GM19463 (cell line): ENCODE data around the gene TTC38.

ENCODE experiments used
- ATAC-seq: cut with Tn5 transposase; IDR thresholded peaks from one replicate; pipeline ENCODE4 v1.9.1; 2021; ENCODE audit warnings: mild to moderate bottlenecking, moderate library complexity; ENCODE audit not compliant: unreplicated experiment

TTC38 gene

DNA sequence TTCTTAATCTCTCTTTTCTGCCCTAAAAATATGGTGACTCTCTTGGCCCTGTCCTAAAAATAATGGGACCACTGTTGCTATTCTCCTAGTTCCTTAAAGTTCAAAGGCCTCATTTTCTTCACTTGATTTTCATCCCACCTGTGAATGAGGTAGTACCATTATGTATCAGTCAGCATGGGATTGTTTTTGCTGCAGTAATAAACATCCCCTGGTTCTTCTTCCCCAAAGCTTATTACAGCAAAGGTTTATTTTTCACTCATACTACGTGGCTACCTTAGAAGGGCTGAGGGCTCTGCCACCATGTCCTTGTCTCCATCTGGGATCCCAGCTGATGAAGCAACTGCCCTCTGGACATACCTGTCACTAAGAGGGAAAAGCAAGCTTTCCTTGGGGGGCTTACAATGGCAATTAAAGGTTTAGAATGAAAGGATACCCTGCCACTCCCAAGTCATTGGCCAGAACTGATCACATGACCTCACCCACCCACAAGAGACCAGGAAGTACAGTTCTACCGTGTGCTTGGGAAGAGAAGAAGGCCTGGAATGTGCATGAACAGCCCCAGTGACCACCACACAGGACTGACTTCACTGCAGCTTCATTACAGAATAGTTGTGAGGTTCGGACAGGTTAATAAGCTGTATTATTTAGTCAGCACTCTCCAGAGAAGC is 7.8 kb downstream of the TTC38 start:
- ATAC-seq, result no peak

DNA sequence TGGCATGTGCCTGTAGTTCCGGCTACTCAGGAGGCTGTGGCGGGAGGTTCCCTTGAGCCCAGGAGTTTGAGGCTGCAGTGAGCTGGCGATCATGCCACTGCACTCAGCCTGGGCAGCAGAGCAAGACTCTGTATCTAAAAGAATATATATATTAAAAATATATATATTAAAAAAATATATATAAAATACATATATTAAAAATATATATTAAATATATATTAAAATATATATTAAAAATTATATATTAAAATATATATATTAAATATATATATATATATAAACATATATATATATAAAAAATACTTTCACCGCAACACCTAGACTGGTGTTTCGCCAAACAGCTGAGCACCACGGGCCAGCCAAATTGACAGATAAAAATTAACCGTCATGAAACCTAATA is 8.8 kb downstream of the TTC38 start:
- no peak for ATAC-seq

DNA sequence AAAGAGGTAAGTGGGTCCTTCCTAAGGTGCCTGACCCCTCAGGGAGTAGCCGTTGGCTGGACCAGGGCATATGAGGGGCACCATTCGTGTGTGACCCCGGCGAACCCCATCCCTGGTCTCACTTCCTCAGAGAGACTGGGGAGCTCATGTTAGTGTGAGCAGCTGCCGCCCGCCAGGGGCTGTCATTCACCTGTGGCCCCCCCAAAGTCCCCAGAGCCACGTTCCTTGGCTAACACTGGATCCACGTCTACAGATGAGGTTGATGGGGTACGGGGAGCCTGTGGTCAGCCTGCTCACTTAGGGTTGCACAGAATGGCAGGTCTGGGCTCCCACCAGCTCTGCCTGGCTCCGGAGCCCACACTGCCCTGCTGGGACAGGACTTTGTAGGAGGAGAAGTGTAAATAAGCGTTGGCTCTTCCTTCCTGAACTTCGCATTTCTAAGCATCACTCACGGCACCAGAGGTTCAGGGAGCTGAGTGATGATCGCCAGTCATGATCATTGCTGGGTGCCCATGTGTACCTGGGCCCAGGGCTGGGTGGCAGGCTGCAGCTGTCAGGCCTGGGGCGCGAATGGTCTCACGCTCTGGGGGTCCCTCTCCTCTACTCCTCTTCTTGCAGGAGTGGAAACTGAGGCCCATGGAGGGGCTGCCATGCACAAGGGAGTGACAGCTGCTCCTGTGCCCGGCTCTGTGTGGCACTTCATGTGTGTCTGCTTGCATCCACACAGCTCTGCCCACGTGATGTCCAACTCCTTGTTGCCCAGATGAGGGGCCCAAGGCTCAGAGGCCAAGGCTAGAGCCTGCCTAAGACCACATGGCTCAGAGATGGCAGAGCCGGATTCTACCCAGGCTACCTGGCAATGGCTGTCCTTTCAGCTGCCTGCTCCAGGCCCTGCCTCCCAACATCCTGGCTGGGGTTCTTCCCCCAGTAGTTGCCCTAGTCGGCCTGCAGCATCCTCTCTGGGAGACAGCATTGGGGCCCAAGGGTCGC is 11.1 kb downstream of the TTC38 start:
- no peak for ATAC-seq

DNA sequence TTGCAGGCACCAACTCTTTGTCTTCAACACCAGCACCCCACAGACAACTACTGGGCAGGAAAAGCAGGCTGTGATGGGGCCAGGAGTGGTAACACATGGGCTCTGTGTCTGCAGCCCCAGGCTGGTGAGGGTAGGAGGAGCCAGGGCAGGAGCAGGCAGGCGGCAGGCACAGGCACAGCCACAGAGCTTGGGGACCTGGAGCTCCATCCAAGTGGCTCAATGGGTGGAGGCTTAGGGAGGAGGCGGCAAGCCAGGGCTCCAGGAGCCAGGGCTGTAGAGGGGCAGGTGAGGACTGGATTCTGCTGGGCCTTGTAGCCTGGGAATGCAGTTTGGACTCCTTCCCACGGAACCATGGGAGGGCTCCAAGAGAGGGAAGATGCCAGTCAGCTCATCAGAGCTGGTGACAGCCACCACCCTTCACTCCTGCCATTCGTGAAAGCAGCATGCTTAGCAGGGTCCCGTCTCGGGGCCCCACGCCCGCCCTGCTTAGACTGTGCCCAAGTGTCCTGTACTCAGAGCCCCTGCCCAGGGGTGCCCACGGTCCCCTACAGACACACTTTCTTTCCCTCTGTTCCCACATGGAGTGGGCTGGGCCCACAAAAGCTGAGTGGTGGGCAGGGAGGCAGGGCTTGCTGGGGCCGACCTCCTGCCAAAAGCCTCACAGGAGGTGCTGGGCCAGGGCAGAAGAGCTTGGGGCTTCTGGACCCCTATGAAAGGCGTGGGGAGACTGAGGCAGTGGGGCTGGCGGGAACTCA is 12.4 kb downstream of the TTC38 start:
- no peak for ATAC-seq

DNA sequence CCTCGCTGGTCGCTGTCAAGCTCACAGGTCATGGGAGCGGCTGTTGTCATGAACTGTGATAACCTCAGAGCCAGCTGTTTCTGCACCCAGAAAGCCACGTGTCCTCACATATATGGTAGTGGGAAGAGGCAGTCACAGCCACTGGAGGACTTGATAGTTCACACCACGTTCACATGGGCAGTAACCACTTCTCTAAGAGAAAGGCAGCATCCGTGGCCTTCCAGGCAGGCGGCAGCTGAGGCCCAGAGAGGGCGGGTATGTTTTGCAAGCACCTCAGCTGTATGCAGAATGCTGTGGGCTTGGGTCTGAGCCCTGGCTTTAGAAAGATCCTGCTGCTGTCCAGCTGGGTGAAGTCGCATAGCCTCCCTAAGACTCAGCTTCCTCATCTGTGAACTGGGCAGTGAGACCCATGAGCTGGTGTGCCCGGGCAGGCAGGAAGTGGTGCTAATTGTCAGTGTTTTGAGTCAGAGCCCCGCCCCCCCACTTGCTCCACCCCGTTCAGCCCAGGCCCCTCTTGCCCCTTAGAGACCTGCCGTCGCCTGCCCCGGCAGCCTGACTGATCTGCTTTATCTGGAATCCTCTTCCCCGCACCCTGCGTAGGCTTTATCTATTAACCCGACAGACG is 13.3 kb downstream of the TTC38 start:
- no peak for ATAC-seq

DNA sequence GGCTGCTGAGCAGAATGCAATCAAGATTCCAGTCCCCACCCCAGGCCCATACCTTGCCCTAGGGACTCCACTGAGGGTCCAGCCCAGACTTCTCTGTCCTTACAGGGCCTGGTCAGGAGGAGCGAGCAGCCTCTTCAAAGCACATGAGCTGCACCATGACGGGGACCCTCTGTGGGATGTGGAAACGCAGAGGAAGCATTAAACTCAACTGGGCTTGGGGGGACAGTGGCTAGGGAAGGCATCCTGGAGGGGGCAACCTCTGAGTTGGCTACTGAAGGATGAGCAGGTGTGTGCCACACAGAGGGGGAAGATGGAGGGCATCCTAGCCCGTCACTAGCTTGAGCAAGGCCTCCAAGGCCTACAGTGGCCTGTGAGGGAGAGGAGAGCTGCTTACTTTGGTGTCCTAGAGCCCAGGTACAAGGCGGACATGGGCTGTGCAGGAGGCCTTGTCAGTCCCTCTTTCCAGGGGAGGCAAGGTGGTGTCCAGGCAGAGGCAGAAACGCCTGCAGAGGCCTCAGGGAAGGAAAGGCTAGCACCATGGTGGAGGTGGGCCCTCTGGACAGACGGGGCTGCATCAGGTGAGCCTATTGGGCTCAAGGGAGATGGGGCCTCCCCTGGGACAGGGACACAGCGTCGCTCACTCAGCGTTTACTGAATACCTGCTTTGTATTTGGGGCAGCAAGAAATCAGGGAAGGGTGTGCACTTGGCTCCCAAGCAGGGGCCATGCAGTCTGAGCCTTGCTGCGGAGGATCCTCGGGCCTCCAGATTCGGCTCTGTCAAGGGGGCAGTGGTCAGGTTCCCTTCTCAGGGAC is 14.3 kb downstream of the TTC38 start:
- ATAC-seq, result no peak

DNA sequence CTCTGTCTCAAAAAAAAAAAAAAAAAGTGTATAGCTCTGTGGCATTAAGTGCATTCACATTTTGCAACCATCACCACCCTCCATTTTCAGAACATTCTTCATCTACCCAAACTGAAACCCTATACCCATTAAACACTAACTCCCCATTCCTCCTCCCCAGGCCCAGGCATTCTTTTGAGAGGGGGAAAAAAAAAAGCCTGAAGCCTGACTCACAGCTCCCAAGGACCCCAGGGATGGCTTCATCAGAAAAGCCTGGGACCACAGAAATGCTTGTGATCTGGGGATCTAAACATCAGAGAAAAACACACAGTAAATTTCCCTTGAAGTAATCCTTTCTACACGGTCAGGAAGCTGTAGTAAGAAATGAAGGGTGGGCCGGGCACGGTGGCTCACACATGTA is 18.2 kb downstream of the TTC38 start:
- ATAC-seq, result no peak

DNA sequence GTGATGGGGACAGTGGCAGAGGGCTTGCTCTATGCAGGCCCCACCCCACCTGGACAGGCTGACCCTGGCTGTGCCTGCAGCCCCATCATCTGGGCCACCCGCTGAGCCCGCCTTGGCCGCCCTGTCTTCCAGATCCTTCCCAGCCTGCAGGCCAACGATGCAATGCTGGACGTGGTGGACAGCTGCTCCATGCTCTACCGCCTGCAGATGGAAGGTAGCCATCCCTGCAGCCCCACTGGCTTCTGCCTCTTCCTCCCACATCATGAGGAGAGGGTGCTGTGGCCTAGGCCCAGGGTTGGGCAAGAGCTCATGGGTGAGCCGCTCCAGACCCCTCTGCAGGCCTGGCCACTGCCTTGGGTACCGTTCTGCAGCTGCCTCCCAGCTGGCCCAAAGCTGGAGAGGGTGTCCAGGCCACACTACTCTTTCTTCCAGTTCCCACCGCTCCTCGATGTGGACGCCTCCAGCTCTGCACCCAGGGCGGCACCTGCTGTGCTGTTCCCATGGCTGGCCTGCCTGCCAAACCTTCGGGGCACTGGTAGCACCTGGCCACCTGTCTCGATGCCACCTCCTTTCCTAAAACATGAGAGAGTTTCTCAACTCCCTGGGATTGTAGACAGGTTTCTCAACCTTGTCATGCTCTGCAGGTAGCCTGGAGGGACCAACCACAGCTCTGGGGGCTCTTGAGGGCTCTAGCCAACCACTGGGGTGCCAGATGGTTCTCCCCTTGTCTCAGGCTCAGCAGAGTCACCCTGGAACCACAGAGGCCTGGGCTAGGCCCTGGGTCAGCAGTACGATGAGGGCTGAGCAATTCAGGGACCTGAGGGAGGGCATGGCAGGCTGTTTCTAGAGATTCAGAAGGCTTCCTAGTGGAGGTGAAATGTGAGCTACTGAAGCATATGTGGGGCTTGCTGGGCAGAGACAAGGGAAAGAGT is 19.4 kb downstream of the TTC38 start:
- no peak for ATAC-seq

DNA sequence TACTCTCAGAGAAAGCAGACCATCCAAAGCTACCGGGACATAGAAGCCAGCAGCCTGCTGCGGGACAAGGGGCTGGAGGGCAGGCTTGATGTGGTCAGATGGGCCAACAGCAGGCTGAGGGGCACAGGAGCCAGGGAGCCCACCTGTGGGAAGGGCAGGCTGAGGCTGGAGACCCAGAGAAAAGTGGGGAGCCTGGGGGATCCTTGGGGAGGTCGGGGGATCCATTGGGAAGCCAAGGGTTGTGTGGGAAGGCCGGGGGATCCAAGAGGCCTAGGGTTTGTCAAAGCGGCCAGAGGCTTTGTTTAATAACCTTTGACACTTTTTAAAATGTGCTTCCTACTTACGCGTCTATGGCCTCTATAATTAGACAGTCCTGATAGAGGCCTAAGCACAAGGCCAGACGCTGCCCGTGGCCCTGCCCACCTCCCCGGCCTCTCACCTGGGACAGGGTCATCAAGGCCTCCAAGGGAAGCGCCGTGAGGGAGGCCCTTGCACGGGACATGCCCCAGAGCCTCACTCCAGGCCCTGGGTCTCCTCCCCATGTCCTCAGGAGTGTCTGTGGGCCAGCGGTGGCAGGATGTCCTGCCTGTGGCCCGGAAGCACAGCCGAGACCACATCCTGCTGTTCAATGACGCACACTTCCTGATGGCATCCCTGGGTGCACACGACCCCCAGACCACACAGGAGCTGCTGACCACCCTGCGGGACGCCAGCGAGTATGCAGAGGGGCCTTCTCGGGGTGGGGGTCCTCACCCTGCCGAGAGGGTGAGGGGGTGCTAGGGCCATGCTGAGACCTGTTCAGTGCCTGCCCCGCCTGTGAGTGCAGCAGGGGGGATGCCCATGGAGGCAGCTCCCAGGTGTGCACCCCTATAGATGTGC is 20.3 kb downstream of the TTC38 start:
- peak; percentile 76 for ATAC-seq

DNA sequence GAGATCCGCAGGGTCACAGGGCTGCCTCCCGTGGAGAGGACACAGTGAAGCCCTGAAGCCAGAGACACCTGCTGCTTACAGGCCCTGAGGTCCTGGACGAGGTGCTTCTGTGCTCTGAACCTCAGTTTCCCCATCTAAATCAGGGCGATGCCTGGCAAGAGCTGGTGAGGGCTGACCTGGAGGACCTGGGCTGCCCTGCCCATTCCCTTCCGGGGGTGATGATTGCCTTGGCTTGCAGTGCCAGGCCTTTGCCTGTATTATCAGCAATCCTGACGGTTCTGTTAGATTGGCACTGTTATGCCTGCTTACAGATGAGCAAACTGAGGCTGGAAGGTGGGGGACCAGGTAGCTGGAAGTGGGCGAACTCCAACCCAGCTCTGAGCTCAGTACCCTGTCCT is 21.0 kb downstream of the TTC38 start:
- no peak for ATAC-seq

DNA sequence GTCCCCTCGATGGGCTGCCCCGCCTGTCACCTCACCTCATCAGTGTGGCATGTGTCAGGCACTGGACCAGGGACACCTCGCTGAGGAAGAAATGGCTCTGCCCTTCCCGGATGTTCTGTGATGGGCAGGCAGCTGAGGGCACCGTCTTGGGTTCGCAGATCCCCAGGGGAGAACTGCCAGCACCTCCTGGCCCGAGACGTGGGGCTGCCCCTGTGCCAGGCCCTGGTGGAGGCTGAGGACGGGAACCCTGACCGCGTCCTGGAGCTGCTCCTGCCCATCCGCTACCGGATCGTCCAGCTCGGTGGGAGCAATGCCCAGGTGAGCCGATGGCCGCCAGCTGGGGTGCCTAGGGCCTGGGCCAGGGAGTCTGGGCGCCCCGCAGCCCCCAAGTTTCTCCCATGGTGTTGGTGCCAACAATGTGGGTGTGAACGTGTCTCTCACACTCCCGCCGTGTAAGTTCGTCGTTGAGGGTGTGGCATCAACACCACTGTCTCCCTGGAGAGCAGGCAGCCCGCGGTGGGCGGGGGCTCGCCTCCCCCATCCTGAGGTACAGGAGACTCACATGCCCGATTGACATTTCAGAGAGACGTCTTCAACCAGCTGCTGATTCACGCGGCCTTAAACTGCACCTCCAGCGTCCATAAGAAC is 21.6 kb downstream of the TTC38 start:
- no peak for ATAC-seq

DNA sequence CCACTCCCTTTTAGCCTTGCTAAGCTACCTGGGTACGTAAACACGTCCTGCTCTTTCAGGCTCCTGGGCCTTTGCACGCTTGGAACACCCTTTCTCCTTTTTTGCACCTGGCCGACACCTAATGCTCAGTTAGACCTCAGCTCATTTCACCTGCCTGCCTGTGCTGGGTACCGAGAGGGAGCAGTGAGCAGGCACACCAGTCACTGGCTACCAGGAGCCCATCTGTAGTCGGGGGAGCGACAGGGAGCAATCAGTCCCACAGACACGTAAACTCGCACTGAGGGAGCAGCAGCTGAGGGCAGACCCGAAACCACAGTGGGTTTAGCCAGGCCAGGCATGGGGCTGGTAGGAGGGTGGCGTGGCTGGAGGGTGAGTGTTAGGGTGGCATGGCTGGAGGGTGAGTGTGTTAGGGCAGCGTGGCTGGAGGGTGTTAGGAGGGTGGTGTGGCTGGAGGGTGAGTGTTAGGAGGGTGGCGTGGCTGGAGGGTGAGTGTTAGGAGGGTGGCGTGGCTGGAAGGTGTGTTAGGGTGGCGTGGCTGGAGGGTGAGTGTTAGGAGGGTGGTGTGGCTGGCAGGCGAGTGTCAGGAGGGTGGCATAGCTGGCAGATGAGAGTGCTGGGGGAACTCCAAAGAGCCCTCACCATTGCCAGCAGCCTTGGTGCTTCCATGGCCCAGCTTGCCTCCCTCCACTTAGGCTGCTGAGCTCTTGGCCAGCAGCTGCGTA is 22.5 kb downstream of the TTC38 start:
- ATAC-seq, result no peak

DNA sequence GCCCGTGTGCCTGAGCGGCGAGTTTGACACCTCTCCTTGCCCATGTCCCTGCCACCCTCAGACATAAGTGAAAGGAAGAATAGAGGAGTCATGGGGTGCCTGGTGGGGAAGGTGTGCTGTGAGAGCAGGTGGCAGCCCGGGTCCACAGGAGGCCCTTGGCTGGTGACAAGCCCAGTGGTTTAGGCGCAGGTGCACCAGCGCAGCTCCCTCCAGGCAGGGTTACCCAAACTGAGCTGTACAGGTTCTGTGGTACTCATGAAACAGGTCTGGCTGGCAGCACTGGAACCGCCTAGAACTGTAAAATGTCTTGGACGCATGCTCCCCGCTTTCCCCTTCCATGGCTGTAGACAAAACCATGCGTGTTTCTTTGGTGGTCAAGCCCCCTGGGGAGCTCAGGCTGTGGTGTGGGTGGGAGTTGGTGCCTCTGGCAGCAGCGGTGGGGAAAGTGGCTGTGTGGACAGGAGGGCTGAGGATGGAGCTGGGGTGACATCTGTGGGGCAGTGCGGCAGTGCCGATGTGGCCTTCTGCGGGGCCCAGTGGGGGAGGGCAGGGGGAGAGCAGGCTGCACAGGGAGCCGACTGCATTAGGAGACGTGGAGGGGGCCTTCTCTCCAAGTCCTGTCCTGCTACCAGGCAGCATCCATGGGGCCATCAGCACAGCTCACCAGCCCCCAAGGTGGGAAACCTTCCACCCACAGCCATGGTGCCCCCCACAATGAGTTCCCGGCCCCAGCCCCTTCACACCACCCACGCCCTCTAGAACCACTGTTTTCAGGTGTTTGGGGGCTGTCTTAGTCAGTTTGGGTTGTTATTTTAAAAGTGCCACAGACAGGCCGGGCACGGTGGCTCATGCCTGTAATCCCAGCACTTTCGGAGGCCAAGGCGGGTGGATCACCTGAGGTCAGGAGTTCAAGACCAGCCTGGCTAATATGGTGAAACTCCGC is 23.3 kb downstream of the TTC38 start:
- ATAC-seq, result no peak

DNA sequence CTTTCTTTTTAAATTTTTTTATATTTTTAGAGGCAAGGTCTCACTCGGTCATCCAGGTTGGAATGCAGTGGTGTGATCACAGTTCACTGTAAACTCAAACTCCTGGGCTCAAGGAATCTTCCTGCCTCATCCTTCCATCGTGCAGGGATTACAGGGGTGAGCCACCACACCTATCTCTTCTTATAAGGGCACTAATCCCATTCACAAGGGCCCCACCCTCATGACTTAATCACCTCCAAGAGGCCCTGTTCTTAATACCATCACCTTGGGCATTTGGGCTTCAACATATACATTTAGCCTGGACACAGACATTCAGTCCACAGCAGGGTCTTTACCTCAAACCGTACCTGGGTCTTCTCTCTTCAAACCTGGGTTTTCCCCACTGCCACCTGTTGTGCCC is 24.4 kb downstream of the TTC38 start:
- no peak for ATAC-seq

DNA sequence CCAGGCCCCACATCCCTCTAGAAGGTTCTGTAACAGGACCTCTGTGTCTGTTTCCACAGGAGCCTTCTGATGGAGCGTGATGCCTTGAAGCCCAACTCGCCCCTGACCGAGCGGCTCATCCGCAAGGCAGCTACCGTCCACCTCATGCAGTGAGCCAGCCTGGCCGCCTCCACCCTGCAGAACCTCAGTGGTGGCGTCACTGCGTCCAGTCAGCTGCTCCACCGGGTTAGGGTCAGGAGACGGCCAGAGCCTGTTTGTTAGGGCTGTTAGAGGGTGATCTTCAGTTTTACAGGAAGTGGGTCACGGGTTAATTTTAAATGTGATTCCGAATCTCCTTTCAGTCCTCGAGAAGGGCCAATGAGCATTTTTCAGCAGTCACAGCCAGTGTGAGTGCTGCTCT is 24.9 kb downstream of the TTC38 start:
- ATAC-seq, result no peak
